CMK (cell line): ENCODE results near the gene RPL19.
"Not testable (repeated sequence)": the region's sequence is repeated elsewhere in the genome, so short reads cannot be mapped to it uniquely, and the experiment has no call there.

Experiments
- DNase-seq: peaks from one replicate; pipeline ENCODE4 v3.0.0-alpha.2; 2010; ENCODE audit warnings: low read depth

RPL19 gene

GRCh38 chr17:39200070-39200879, at the start of gene RPL19:
Gene RPL19 (plus strand): TSS chr17:39200283. CDS start chr17:39200345, 62 bp downstream.
- peak; percentile 66 for DNase-seq

- no peak for DNase-seq
Measured at GRCh38 chr17:39150795-39151149, 49.3 kb upstream of the RPL19 start.

- no peak for DNase-seq
Measured at GRCh38 chr17:39151150-39151942, 48.7 kb upstream of the RPL19 start, which contains the start of gene PLXDC1. Gene PLXDC1 (minus strand): TSS chr17:39151637. CDS start chr17:39151437, 200 bp downstream.

GRCh38 chr17:39151943-39152818, 47.9 kb upstream of the RPL19 start:
- no peak for DNase-seq

- DNase-seq, result peak; percentile 70
Measured at GRCh38 chr17:39153599-39154051, 46.5 kb upstream of the RPL19 start.

- no peak for DNase-seq
Measured at GRCh38 chr17:39155654-39156053, 44.4 kb upstream of the RPL19 start.

GRCh38 chr17:39156491-39156890, 43.6 kb upstream of the RPL19 start:
- DNase-seq, result no peak

- DNase-seq, result no peak
Measured at GRCh38 chr17:39158623-39159022, 41.5 kb upstream of the RPL19 start.

GRCh38 chr17:39161962-39162361, 38.1 kb upstream of the RPL19 start:
- no peak for DNase-seq

GRCh38 chr17:39164675-39165143, 35.4 kb upstream of the RPL19 start:
- no peak for DNase-seq

GRCh38 chr17:39165178-39165840, 34.8 kb upstream of the RPL19 start:
- no peak for DNase-seq

- DNase-seq, result no peak
Measured at GRCh38 chr17:39165841-39166349, 34.2 kb upstream of the RPL19 start, which contains the start of gene ARL5C. Gene ARL5C (minus strand): TSS chr17:39166161. CDS start chr17:39165760, 401 bp downstream.

- no peak for DNase-seq
Measured at GRCh38 chr17:39166437-39167335, 33.4 kb upstream of the RPL19 start.

GRCh38 chr17:39167476-39167875, 32.6 kb upstream of the RPL19 start:
- no peak for DNase-seq

GRCh38 chr17:39168503-39168902, 31.6 kb upstream of the RPL19 start:
- not testable (repeated sequence) for DNase-seq

- no peak for DNase-seq
Measured at GRCh38 chr17:39169101-39169500, 31.0 kb upstream of the RPL19 start.

GRCh38 chr17:39169518-39169917, 30.6 kb upstream of the RPL19 start:
- no peak for DNase-seq

- DNase-seq, result no peak
Measured at GRCh38 chr17:39170109-39170508, 30.0 kb upstream of the RPL19 start.

GRCh38 chr17:39170558-39170957, 29.5 kb upstream of the RPL19 start:
- no peak for DNase-seq

- no peak for DNase-seq
Measured at GRCh38 chr17:39171933-39172332, 28.1 kb upstream of the RPL19 start.
